ENCODE results near the gene MACC1. TPM values are rescaled to one million over a fixed set of nuclear protein-coding genes. Genes with fewer than 3 reads are reported as not detected.

MACC1 gene
- total RNA-seq, 1 donor from 2014 or later: 33.2 TPM

- no peak overlapping the region for H3K4me3 ChIP-seq (ENCODE audit: low read depth, low read length)
- TF ChIP-seq, protein P1, sequence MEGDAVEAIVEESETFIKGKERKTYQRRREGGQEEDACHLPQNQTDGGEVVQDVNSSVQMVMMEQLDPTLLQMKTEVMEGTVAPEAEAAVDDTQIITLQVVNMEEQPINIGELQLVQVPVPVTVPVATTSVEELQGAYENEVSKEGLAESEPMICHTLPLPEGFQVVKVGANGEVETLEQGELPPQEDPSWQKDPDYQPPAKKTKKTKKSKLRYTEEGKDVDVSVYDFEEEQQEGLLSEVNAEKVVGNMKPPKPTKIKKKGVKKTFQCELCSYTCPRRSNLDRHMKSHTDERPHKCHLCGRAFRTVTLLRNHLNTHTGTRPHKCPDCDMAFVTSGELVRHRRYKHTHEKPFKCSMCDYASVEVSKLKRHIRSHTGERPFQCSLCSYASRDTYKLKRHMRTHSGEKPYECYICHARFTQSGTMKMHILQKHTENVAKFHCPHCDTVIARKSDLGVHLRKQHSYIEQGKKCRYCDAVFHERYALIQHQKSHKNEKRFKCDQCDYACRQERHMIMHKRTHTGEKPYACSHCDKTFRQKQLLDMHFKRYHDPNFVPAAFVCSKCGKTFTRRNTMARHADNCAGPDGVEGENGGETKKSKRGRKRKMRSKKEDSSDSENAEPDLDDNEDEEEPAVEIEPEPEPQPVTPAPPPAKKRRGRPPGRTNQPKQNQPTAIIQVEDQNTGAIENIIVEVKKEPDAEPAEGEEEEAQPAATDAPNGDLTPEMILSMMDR (conservative IDR thresholded peaks at IDR 0.05; ENCODE audit: low read depth, low read length): no peak
- no peak for DNase-seq (ENCODE audit: low read depth)
These were observed 1.1 kb upstream of the MACC1 start for GRCh38 chr7:20218279-20218678.

DNA sequence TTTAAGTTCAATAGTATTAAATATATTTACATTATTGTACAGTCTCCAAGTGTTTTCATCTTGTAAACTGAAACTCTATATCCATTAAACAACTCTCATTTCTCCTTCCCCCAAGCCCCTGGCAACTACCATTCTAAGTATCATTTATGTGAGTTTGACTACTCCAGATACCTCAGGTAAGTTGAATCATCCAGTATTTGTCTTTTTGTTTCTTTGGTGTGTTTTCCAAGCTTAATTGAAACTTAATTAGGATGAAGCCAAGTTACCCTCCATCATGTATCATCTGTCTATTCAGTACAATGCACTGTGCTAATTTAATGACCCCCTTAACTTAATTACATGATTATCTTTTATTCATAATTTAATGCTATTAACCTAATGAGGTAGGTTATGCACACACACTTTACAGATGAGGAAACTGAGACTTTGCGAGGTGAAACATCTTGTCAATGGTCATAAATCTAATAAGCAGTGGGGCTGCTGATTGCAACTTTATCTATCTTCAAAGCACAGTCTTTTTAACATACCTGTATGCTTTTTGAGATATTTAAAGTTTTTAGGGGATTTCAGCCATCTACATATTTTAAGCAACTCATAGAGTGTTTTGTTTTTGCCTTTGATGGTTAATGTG is 663 bp downstream of the MACC1 start:
- H3K4me3 ChIP-seq (ENCODE audit: low read depth, low read length): peak overlapping the region; percentile 12
- DNase-seq (ENCODE audit: low read depth): no peak
- TF ChIP-seq, protein P1 (conservative IDR thresholded peaks at IDR 0.05; ENCODE audit: low read depth, low read length): no peak

- H3K4me3 ChIP-seq (ENCODE audit: low read depth, low read length): no peak overlapping the region
- TF ChIP-seq, protein P1 (conservative IDR thresholded peaks at IDR 0.05; ENCODE audit: low read depth, low read length): no peak
- no peak for DNase-seq (ENCODE audit: low read depth)
These were observed 2.1 kb downstream of the MACC1 start for GRCh38 chr7:20214921-20215669.

- TF ChIP-seq, protein P1 (conservative IDR thresholded peaks at IDR 0.05; ENCODE audit: low read depth, low read length): no peak
- DNase-seq (ENCODE audit: low read depth): no peak
- H3K4me3 ChIP-seq (ENCODE audit: low read depth, low read length): no peak overlapping the region
These were observed 3.1 kb downstream of the MACC1 start for GRCh38 chr7:20214132-20214531.

DNA sequence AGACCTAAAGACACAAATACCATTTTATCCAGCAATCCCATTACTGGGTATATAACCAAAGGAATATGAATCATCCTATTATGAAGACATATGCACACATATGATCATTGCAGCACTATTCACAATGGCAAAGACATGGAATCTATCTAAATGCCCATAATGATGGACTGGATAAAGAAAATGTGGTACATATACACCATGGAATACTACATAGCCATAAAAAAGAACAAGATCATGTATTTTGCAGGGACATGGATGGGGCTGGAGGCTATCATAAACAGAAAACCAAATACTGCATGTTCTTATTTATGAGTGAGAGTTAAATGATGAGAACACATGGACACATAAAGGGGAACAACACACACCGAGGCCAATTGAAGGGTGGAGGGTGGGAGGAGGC is 3.8 kb downstream of the MACC1 start:
- TF ChIP-seq, protein P1 (conservative IDR thresholded peaks at IDR 0.05; ENCODE audit: low read depth, low read length): no peak
- no peak overlapping the region for H3K4me3 ChIP-seq (ENCODE audit: low read depth, low read length)
- DNase-seq (ENCODE audit: low read depth): no peak

DNA sequence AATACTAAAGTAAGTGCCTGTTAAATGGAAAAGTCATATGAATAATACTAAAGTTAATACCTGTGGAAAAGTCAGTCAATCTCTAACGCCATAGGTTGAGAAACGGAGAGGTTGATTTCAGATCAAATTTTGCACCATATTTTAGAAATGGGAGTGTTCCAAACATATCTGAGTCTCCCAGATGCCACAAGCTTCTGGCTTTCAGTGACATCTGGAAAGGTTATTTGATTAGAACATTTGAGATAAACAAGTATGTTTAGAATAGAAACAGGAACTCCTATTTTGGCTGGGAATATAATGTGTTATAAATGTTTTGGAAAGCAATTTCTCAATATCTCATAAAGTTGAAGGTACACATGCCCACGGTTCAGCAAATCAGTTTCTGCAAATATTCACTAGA is 5.8 kb downstream of the MACC1 start:
- DNase-seq (ENCODE audit: low read depth): no peak
- TF ChIP-seq, protein P1 (conservative IDR thresholded peaks at IDR 0.05; ENCODE audit: low read depth, low read length): no peak
- H3K4me3 ChIP-seq (ENCODE audit: low read depth, low read length): no peak overlapping the region

All from epithelial cell of proximal tubule (primary cell).